C4-2B (cell line): ENCODE results near the gene TACR1.

Experiments used
- ZFX ChIP-seq: fragments of 450-650 bp; IDR thresholded peaks from 2 replicates; pipeline ENCODE4 v1.6.1; 2017
- TF ChIP-seq, protein P1 (sequence below): fragments of 450-650 bp; conservative IDR thresholded peaks from 2 replicates; pipeline ENCODE4 v1.5.1; 2017; ENCODE audit warnings: mild to moderate bottlenecking

DNA sequence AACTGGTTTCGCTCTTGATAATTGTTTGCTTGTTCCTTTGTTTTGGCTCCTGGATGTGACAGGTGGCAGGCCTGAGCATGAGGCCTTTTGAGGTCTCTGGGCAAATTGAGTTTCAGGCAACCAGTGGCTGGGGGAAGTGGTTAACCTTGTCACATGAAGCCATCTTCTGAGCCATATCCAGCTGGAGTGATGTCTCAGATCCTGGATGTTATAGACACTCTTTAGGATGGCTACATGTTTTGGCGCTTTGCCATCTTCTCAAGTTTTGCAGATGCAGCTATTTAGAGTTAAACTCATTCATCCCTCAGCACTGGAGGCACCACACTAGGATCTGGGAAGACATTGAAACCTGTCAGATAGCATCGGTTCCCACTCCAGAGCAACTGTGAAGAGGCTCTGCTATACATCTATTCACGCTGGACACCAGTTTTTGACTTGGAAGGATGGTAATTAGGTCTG is 25.3 kb upstream of the TACR1 start:
- TF ChIP-seq, protein P1, sequence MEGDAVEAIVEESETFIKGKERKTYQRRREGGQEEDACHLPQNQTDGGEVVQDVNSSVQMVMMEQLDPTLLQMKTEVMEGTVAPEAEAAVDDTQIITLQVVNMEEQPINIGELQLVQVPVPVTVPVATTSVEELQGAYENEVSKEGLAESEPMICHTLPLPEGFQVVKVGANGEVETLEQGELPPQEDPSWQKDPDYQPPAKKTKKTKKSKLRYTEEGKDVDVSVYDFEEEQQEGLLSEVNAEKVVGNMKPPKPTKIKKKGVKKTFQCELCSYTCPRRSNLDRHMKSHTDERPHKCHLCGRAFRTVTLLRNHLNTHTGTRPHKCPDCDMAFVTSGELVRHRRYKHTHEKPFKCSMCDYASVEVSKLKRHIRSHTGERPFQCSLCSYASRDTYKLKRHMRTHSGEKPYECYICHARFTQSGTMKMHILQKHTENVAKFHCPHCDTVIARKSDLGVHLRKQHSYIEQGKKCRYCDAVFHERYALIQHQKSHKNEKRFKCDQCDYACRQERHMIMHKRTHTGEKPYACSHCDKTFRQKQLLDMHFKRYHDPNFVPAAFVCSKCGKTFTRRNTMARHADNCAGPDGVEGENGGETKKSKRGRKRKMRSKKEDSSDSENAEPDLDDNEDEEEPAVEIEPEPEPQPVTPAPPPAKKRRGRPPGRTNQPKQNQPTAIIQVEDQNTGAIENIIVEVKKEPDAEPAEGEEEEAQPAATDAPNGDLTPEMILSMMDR, result no peak
- no peak for TF ChIP-seq ZFX
